ENCODE results near the gene FBXO15.

- TF ChIP-seq CTCF (conservative IDR thresholded peaks at IDR 0.05; ENCODE audit: low read length): no peak
- no peak for TF ChIP-seq EZH2phosphoT487 (IDR thresholded peaks at IDR 0.05; ENCODE audit: borderline replicate concordance, low read depth, low read length)
Measured at GRCh38 chr18:74163019-74163660, 15.5 kb upstream of the FBXO15 start.
